Activated gamma-delta T cell treated with anti-CD3 and anti-CD28 coated beads, Interleukin-2, amount 50 U/mL, for 16 hours (primary cell): Measurements from ENCODE around the gene HIPK1.
"Not testable (repeated sequence)": the region's sequence is repeated elsewhere in the genome, so short reads cannot be mapped to it uniquely, and the experiment has no call there.

Experiments used
- DNase-seq: peaks from one replicate; pipeline ENCODE4 v3.0.0-alpha.2; 2020; ENCODE audit warnings: low read depth

HIPK1 gene

GRCh38 chr1:113945329-113945728 lies 16.2 kb downstream of the HIPK1 start:
- DNase-seq, result no peak

- no peak for DNase-seq
Measured at GRCh38 chr1:113946112-113946511, 17.0 kb downstream of the HIPK1 start.

- no peak for DNase-seq
Measured at GRCh38 chr1:113946678-113947387, 17.7 kb downstream of the HIPK1 start.

GRCh38 chr1:113947388-113948107 lies 18.4 kb downstream of the HIPK1 start:
- no peak for DNase-seq

GRCh38 chr1:113948151-113948550 lies 19.0 kb downstream of the HIPK1 start:
- DNase-seq, result not testable (repeated sequence)

- DNase-seq, result no peak
Measured at GRCh38 chr1:113949007-113949406, 19.9 kb downstream of the HIPK1 start.

GRCh38 chr1:113950908-113951307 lies 21.8 kb downstream of the HIPK1 start:
- DNase-seq, result no peak

GRCh38 chr1:113951719-113952118 lies 22.6 kb downstream of the HIPK1 start:
- DNase-seq, result no peak

GRCh38 chr1:113957984-113958383 lies 28.9 kb downstream of the HIPK1 start:
- DNase-seq, result no peak

- DNase-seq, result no peak
Measured at GRCh38 chr1:113958691-113959090, 29.6 kb downstream of the HIPK1 start.

GRCh38 chr1:113963281-113963906 lies 34.3 kb downstream of the HIPK1 start:
- no peak for DNase-seq

- DNase-seq, result no peak
Measured at GRCh38 chr1:113965703-113966412, 36.7 kb downstream of the HIPK1 start.

- no peak for DNase-seq
Measured at GRCh38 chr1:113972954-113973353, 43.8 kb downstream of the HIPK1 start.

- DNase-seq, result no peak
Measured at GRCh38 chr1:113975211-113975895, 46.2 kb downstream of the HIPK1 start.

- no peak for DNase-seq
Measured at GRCh38 chr1:113976609-113977278, 47.6 kb downstream of the HIPK1 start.

- DNase-seq, result no peak
Measured at GRCh38 chr1:113977906-113978305, 48.8 kb downstream of the HIPK1 start.

- DNase-seq, result no peak
Measured at GRCh38 chr1:113978863-113979702, 50.0 kb downstream of the HIPK1 start, which contains the start of gene OLFML3. OLFML3 (plus strand) TSS chr1:113979474; CDS start chr1:113979517, 43 bp downstream.

GRCh38 chr1:113980110-113980509 lies 51.0 kb downstream of the HIPK1 start:
- DNase-seq, result no peak

- DNase-seq, result no peak
Measured at GRCh38 chr1:113981962-113982931, 53.1 kb downstream of the HIPK1 start.
